Fibroblast of skin of back (primary cell): ENCODE data around the gene VSTM2A. TPM values are rescaled to one million over a fixed set of nuclear protein-coding genes. Genes with fewer than 3 reads are reported as not detected.
"Not testable (repeated sequence)": the region's sequence is repeated elsewhere in the genome, so short reads cannot be mapped to it uniquely, and the experiment has no call there.

ENCODE experiments used
- DNase-seq: peaks from one replicate; pipeline ENCODE4 v3.0.0-alpha.2; 2013
- polyA plus RNA-seq, 2 experiments: library from polyadenylated mRNA; unstranded; fragments of 120-200 nt; gene quantifications; one replicate each; pipeline ENCODE4 v1.2.1, GENCODE V29; 2013; ENCODE audit not compliant: insufficient read length in 2 of 2

Gene VSTM2A, protein sequence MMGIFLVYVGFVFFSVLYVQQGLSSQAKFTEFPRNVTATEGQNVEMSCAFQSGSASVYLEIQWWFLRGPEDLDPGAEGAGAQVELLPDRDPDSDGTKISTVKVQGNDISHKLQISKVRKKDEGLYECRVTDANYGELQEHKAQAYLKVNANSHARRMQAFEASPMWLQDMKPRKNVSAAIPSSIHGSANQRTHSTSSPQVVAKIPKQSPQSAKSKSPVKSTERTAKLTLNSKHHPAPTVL
- polyA plus RNA-seq (2013, experiment 1 of 2; ENCODE audit: insufficient read length): not detected
- polyA plus RNA-seq (2013, experiment 2 of 2; ENCODE audit: insufficient read length): not detected

DNA sequence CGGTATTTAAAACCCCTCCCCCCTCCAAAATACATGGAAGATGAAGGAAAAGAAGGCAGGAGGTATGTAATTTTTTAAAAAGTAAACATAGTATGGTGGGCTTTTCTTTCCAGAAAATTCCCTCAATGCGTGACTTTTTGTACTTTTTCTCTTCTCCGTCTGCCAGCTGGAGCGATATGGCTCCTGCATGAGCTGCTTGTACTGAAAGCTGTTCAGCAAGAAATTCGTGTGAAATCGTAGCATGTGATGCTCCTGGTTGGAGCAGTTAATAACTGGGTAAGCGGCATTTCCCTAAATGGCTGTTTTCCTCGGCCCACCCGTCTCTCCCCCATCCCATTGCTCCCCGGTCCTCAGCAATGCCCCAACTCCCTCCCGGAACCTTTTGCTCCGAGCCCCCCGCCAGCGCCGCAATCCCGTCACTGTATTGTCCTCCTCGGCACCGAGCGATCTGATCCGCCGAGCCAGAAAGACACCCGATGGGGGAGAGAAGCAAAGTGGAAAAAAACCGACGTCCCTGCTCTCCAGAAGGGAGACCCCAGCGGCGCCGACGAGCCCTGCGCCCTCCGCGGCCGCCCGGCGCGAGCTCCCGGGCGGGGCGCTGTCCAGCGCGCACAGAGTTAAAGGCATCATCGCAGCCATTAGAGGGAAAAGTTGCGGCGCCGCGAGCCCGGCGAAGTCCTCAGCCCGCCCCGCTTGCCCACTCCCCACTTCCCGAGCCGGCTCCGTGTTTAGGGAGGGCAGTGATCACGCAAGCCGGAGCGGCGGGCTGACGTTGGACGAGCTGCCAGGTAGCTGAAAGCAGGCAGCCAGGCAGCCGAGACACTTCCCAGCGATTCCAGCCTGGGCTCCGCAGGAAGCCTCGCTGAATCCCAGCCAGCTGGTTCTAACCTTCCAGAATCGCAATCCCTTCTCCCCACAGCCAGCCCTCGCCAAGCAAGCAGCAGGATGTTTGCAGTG, at the start of gene VSTM2A:
VSTM2A (plus strand) TSS at position 707 of the 957 bp plus-strand sequence. CDS start 356 bp downstream, outside the sequence.
- DNase-seq: peak; percentile 1

DNA sequence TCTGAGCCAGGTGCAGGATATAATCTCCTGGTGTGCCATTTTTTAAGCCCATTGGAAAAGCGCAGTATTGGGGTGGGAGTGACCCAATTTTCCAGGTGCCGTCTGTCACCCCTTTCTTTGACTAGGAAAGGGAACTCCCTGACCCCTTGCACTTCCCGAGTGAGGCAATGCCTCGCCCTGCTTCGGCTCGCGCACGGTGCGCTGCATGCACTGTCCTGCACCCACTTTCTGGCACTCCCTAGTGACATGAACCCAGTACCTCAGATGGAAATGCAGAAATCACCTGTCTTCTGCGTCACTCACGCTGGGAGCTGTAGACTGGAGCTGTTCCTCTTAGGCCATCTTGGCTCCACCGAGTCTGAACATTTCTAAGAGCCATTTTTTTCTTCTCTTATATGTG, 37.6 kb upstream of the VSTM2A start:
- DNase-seq: not testable (repeated sequence)

DNA sequence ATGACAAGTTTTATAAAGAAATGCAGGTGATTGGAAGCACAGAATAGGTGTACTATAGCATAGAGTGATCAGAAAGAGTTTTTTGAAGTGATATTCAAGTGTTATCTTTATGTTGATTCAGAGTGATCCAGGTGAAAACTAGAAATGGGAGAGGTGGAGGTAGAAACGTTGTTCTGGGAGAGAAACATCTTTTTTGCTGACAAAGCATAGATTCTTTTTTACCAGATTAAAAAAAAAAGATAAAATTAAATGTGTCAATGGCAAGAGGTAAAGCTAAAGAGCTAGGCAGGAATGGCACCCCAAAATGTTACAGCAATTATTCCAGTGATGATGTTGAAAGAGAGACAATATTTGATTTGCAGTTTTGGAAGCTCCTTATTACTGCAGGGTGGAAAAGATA, 12.6 kb upstream of the VSTM2A start:
- DNase-seq: no peak

DNA sequence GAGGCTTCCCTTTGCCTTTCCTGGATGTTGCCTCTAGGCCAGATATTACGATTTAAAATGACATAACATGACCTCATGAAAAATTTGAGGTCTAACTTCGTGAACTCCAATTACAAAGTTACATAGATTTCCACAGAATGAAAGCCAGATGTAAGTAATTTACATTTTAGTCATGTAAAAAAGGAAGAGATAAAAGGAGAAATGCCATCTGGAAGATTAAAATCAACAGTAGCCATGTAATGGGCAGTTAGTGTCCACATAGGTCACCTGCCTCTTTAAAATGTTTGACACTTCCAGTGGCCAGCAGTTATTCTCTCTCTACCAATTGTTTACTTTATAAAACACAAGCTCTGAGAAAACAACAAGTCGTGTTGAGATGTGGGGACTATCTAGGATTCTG, 4.1 kb upstream of the VSTM2A start:
- no peak for DNase-seq

DNA sequence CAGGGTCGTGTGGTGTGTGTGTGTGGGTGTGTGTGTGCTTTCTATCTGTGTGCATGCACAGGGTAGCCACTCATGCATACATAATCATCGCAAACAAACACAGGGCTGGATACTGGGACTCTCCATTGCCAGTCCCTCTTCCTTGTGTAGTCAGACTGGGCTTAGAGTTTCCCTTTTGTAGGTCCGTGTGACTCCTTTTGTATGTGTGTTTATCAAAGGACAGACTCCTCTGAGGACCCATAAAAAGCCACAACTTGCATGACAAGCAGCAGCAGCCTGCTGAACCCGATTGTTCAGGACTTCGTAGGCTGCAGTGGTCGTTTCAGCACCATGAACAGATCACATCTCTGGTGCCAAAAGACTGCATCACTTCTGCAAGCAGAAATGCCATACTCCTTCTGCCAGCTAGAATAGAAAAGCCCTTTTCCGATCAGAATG, 895 bp downstream of the VSTM2A start:
- DNase-seq: peak; percentile 14

DNA sequence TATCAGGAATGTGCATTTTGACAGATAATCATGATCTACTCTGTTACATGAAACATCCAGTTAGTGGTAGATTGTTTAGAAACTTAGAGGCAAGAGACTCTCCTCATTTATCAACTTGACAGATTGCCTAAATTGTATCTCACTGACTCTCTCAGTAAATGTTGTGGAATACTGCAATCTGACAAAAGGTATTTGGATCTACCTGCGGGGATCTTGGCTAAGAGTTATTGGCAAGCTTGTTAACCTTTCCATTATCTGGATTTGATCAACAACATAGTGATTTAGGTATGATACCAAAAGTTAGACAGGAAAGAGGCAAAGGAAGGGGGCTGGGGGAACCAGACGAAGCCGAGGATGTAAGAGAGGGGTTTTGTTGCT, 2.0 kb downstream of the VSTM2A start:
- no peak for DNase-seq

DNA sequence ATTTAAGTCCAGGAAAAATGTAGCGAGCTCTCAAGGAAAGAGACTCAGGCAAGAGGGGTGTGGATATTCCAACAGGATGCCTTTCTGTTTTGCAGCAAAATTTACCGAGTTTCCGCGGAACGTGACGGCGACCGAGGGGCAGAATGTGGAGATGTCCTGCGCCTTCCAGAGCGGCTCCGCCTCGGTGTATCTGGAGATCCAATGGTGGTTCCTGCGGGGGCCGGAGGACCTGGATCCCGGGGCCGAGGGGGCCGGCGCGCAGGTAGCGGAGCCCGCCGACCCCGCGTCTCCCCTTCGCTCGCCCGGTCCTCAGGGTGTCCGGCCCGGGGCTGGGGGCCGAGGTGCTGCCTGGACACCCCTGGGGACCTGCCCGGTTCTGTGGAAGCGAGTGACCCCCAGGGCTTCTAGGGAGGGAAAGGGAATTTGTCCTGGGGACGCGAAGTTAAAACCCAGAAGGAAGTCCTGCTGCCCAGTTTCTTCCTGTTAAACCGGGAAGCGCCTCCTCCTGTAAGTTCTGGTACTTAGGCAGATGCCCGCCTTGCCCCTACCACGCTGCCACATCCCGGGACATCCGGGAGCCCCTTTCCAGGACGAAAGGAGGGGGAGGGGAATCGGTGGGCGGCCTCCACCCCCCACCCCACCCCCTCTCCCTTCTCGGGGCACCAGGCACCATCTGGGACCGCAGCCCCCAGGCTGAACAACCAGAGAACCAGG, 2.5 kb downstream of the VSTM2A start:
- DNase-seq: no peak

DNA sequence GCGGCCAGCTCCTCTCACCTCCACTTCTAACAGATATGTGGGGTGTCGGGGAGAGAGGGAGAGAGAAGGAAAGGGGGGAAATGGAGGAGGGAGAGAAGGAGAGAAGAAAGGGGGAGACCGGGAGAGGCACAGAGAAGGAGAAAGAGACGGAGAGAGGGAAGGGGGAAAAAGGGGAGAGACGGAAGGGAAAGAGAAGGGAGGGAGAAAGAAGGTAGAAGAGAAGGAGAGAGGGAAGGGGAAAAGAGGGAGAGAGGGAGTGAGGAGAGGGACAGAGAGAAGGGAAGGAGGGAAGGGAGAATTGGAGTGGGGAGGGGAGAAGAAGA, 3.0 kb downstream of the VSTM2A start:
- DNase-seq: no peak

DNA sequence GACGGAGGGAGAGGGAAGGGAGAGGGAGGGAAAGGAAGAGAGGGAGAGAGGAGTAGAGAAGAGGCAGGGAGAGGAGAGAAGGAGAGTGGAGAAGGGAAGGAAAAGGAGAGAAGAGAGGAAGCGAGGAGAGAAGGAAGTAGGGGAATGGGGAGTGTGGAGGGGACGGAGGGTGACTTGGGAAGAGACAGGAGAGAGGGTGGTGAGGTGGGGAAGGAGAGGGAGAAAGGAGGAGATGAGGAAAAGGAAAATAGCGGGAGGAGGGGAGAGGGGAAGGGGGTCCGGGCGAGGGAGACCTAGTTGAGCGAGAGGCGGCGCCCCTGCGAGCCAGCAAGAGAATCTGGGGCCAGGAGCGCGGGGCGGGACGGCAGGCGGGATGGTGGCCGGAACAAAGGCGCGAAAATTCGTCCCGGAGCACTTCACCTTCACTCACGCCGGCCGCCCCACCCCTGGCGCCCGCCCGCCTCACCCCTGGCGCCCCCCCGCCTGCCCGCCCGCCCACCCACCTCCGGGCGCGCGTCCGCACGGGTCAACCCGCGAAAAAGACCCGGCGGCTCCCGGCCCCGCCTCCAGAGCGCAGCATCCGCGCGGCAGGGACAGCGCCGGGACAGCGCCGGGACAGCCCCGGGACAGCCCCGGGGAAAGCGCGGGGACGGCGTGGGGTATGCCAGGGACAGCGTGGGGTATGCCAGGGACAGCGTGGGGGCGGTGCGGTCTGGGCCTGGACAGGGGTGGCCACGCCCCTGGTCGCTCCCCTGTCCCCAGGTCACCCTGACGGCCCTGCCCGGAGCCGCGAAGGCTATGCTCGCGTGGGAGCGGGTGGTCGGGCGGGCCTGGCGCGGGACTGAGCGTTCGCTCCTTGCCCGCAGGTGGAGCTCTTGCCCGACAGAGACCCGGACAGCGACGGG, 4.2 kb downstream of the VSTM2A start:
- DNase-seq: no peak

DNA sequence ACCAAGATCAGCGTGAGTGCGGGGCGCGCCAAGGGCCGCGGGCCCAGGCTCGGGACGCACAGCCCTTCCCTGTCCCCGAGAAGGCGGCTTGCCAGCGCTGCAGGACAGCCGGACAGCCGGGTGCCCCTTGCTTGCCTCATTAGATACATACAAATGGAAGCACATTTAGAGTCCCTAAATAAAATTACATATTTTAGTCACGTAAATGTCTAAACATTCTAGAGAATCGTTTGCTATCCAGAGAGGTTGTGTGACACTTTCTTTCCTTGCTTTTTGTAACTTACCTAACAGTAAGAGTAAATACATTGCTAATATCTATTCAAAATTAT, 4.8 kb downstream of the VSTM2A start:
- no peak for DNase-seq

DNA sequence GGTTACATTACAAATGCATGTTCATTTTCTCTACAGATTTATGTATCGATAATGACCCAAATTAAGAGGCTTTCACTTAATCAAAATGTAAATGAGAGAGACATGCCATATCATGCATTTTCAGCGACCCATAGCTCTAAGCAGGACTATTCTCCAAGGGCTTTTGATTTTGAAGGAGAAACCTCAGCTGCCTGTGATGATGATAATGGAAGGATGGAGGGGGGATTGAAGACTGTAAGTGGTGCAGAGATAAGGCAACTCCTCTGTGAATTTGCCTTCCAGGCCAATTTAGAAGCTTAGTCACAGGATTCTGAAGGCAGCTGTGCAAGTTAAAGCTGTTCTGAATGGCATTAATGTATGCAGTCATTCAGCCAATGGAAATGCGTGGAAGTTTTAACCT, 8.3 kb downstream of the VSTM2A start:
- DNase-seq: no peak

DNA sequence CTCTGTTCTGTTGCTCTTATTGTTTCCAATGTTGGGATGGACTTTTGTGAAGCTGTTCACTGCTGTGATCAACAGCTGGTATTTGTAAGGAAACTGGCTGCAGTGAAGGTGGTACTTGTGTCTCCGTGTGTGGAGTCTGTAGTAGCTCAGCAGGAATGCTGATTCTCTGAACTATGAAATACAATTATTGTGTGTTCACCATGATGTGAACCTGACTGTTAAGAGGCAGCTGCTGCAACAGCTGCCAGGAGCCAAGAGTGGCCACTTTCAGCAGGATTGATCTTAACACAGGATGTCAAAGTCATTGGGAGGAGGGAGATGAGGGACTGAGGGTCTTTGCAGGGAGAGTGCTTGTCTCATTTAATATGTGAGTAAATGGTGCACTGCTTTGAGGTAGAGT, 13.9 kb downstream of the VSTM2A start:
- no peak for DNase-seq

DNA sequence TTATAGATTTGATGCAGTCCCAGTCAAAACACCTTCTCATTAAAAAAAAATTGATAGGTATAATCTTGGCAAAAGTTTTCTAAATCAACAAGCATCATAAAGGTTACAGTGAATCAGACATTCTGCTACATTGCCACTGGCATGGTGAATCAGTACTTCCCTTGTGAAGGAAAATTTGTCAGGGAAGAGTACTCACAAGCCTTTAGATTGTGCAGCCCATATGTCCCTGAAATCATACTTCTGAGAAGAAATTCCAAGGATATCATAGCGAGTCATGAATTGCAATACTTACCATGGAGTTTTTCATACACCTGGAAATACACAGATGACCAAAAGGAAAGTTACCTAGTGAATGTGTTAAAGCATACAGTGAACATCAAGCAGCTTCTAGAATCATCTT, 17.2 kb downstream of the VSTM2A start:
- DNase-seq: no peak

DNA sequence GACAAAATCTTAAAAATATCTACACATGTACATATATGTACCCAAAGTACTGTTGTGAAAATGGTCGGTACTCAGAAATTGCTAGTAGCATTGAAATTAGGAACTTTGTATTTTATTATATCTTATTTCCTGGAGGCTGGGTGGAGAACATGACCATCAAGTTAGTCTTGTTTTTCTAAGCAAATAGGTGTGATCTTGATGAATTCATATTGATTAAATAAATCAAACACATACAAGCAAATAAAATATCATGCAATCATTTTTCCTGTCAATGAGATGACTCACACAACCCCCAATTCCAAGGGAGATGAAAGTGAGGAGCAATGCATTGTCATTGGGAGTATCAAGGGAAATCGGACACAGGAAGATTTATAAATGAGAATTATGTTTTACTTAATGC, 18.0 kb downstream of the VSTM2A start:
- DNase-seq: no peak

DNA sequence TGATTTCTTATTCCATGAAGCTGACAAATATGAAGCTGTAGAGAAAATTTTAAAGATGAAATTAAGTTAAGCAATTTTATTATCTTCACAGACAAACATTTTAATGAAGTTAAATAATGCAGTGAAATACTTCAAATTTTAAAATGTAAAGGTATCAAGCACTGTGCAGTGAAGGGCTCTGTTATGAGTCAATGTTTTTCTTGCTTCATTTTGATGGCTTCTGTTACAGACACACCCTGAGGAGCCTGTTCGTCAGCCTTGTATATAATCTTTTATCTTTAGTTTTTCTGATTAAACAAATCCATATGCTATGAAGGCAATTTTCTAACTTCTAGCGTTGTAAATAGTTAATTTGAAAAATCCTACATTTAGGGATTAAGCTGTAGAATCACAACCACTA, 18.5 kb downstream of the VSTM2A start:
- DNase-seq: no peak

DNA sequence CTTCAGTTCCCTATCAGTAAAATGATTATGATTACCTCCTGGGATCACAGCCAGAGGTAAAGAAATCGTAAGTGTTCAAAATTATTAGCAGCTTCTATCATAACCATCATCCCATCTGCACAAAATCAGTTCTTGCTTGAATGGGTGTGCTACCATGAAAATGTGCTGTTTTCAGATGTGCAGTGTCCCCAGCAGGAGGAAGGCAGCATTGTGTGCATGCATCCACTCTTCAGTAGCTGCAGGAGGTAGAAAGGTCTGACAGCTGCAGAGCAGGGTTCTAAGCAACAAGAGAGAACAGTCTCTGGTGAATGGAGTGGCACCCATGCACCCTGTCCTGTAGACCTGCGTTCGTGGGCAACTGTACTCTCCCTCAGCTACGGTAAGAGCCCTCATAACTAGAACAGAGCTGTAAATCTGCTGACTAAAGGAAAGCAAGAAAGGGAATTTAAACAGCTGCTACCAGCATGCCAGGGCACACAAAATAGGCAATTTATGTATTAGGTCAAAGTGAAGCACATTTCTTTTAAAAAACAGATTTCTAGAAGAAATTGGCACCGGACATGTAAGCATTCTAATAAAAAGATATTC, 21.2 kb downstream of the VSTM2A start:
- no peak for DNase-seq

DNA sequence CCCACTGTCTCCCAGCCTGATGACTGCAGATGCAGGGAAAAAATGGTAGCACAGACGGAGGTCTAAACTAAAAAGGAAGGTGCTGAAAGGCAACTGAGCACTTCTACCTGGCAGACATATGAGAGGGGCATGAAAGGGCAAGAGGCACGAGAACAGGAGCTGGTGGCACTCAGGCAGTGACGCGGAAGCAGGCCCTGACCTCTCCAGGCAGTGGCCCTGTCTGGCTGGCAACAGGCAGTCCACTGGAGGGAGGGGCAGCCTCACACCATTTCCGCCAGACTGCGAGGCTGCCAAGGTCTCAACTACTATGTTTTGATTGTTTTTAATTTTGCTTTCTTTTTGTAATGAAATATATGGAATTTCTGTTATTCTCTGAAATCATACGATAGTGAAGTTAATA, 23.3 kb downstream of the VSTM2A start:
- DNase-seq: no peak

DNA sequence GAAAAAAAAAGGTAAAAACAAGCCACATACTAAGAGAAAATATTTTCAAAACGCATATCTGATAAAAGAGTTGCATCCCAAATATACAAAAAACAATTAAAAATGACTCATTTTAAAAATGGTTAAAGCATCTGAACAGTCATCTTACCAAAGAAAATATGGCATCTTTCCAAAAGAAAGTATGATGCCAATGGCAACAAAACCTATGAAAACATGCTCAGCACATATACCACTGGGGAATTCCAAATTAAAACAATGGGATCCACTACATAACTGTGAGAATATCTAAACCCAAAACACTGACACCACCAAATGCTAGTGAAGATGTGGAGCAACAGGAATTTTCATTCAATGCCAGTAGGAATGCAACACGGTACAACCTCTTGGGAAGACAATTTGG, 39.3 kb downstream of the VSTM2A start:
- DNase-seq: peak; percentile 24

DNA sequence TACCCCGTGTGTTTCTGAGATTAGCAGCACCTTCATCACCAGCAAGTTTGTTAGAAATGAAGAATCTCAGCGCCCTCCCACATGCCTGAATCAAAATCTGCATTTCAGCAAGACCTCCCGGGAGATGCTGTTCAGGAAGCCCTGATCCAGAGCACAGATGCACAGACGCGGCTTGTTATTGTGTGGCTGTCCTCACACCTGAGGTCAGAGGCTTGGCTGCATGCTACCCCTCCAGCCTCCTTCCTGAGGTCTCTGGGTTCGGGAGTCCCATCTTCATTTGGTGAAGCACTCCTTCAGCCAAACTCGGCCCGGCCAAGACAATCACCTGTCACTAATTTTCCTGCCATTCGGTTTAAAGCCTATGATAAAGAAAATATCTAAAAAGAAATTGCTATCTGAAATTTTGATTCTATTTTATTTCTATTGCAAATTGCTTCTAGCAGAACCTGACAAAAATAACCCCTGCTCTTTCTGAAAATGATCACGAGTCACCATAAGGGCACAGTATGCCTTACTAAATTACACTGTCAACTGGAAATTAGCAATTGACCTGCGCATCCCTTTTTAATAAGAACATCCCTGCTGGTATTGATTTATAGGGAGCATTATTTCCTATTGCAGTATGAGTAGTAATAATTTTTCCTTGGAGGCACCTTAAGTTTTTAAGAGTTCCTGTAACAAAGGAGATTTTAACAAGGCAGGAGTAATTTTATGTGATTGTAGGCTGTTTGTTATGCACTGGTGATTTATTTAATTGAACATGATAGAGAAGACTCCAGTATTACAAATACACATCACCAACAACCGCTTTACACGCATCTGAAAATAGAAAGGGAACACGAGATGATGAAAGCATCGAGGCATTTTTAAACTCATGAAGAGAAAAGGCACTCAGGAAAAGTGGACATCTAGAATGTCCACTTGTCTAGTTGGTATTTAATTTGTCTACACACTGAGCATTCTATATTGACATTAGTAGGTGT, 49.5 kb downstream of the VSTM2A start:
- DNase-seq: no peak

DNA sequence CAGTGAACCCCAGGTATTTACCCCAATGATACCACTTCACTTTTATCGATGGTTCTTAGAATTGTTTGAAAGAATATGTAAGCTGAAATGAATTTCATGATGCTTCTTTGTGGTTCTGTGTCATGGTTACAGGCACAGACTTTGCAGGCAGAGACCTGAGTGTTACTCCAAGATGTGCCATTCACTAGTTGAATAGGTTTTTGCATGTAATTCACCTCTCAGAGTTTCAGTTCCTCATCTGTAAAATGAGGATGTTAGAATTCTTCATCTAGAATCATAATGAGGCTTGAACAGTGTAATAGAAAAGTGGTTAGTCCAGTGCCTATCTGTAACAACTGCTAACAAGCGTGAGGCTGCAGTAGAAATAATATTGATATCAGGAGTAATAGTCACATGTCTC, 54.6 kb downstream of the VSTM2A start:
- no peak for DNase-seq

DNA sequence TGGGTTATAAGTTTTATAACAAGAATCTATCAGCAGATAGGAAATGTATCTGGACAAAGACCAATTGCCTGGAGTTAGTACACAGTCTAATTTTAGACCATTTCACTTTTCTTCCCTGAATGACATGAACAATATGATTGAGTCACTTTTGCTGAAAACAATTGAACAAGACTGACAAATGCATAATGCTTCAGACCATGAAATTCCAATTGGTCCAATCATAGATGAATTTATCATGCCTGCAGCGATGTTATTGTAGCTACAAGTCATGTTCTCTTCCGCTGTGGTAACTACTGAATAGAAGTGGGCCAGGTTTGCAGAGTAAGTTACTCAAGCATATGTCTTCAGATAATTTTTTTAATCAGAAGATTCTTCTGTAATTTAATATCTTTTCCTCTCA, 73.4 kb downstream of the VSTM2A start:
- no peak for DNase-seq
